ENCODE measurements around the gene TASP1.
"Not testable (repeated sequence)": the region's sequence is repeated elsewhere in the genome, so short reads cannot be mapped to it uniquely, and the experiment has no call there.

TASP1 gene

DNA sequence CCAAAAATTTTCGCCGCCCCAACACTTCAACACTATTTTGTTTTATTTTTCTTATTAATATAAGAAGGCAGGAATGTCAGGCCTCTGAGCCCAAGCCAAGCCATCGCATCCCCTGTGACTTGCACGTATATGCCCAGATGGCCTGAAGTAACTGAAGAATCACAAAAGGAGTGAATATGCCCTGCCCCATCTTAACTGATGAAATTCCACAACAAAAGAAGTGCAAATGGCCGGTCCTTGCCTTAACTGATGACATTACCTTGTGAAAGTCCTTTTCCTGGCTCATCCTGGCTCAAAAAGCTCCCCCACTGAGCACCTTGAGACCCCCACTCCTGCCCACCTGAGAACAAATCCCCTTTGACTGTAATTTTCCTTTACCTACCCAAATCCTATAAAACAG lies 276.6 kb downstream of the TASP1 start:
- H3K4me1 ChIP-seq (ENCODE audit: control insufficient read depth in 1 of 2, insufficient read depth in 2 of 2, low read length in 2 of 2); H3K36me3 ChIP-seq (ENCODE audit: control insufficient read depth in 1 of 2, insufficient read depth in 2 of 2, low read length in 2 of 2); H3K4me3 ChIP-seq (ENCODE audit: low read depth in 1 of 2, low read length in 2 of 2); H3K27me3 ChIP-seq (ENCODE audit: control insufficient read depth in 1 of 2, insufficient read depth in 2 of 2, low read length in 2 of 2); H3K27ac ChIP-seq (ENCODE audit: low read depth, low read length); H3K9ac ChIP-seq (ENCODE audit: low read depth in 1 of 2, low read length in 2 of 2); H3K9me3 ChIP-seq (ENCODE audit: control insufficient read depth in 1 of 2, low read length in 2 of 2): not testable (repeated sequence)

DNA sequence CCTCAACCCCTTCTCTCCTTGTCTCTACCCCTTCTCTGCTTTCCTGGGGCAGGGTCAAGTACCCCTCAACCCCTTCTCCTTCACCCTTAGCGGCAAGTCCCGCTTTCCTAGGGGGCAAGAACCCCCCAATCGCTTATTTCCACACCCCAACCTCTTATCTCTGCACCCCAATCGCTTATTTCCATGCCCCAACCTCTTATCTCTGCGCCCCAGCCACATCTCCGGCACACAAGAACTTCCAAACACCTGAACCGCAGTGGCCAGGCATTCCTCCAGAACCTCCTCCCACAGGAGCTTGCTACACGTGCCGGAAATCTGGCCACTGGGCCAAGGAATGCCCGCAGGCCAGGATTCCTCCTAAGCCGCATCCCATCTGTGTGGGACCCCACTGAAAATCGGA lies 279.8 kb downstream of the TASP1 start:
- H3K27me3 ChIP-seq (ENCODE audit: control insufficient read depth in 1 of 2, insufficient read depth in 2 of 2, low read length in 2 of 2); H3K4me1 ChIP-seq (ENCODE audit: control insufficient read depth in 1 of 2, insufficient read depth in 2 of 2, low read length in 2 of 2); H3K9me3 ChIP-seq (ENCODE audit: control insufficient read depth in 1 of 2, low read length in 2 of 2): not testable (repeated sequence)

DNA sequence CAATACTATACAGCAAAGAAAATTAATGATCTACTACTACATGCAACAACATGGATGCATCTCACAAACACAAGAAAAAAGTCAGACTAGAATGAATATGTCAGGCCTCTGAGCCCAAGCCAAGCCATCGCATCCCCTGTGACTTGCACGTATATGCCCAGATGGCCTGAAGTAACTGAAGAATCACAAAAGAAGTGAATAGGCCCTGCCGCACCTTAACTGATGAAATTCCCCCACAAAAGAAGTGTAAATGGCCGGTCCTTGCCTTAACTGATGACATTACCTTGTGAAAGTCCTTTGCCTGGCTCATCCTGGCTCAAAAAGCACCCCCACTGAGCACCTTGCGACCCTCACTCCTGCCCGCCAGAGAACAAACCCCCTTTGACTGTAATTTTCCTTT lies 280.9 kb downstream of the TASP1 start:
- H3K9ac ChIP-seq (ENCODE audit: low read depth in 1 of 2, low read length in 2 of 2); H3K4me3 ChIP-seq (ENCODE audit: low read depth in 1 of 2, low read length in 2 of 2); H3K9me3 ChIP-seq (ENCODE audit: control insufficient read depth in 1 of 2, low read length in 2 of 2): not testable (repeated sequence)

More for the DNA sequence above, 279.8 kb downstream of the TASP1 start:
- not testable (repeated sequence) for H3K4me3 ChIP-seq (ENCODE audit: low read depth in 1 of 2, low read length in 2 of 2); H3K9ac ChIP-seq (ENCODE audit: low read depth in 1 of 2, low read length in 2 of 2); H3K36me3 ChIP-seq (ENCODE audit: control insufficient read depth in 1 of 2, insufficient read depth in 2 of 2, low read length in 2 of 2); H3K27ac ChIP-seq (ENCODE audit: low read depth, low read length)

GRCh38 chr20:13356591-13356990 lies 282.1 kb downstream of the TASP1 start:
- H3K27me3 ChIP-seq (ENCODE audit: control insufficient read depth in 1 of 2, insufficient read depth in 2 of 2, low read length in 2 of 2): no peaks in the 10 kb centered on the region

More for the DNA sequence above, 280.9 kb downstream of the TASP1 start:
- H3K36me3 ChIP-seq (ENCODE audit: control insufficient read depth in 1 of 2, insufficient read depth in 2 of 2, low read length in 2 of 2); H3K4me1 ChIP-seq (ENCODE audit: control insufficient read depth in 1 of 2, insufficient read depth in 2 of 2, low read length in 2 of 2); H3K27ac ChIP-seq (ENCODE audit: low read depth, low read length); H3K27me3 ChIP-seq (ENCODE audit: control insufficient read depth in 1 of 2, insufficient read depth in 2 of 2, low read length in 2 of 2): not testable (repeated sequence)

DNA sequence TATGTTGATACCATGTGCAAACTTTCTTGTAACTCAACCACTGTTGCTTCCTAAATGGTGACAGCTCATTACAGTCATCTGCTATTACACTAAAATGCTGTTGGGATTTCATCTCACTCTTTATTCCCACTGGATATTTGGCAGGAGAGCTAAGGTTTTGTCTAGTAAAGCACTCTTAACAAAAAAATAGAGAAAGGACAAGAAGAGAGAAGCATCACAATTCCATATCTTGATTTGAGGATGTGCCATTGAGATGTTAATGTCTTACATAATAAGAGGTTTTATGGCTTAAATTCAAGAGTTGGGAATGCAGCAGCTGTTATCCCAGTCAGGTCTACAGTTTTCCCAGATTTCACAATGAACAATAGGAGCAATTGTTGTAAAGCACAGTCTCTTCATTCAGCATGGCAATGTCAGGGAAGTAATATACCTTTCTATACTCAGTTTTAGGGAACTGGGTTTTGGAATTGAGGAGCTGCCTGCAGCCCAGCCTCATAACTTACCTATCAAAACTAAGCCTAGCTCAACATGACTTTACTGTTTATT lies 282.7 kb downstream of the TASP1 start:
- no peaks in the 10 kb centered on the region for H3K4me1 ChIP-seq (ENCODE audit: control insufficient read depth in 1 of 2, insufficient read depth in 2 of 2, low read length in 2 of 2)
- H3K9me3 ChIP-seq (ENCODE audit: control insufficient read depth in 1 of 2, low read length in 2 of 2): no peaks in the 10 kb centered on the region
- H3K4me3 ChIP-seq (ENCODE audit: low read depth in 1 of 2, low read length in 2 of 2): no peak overlapping the region
- H3K36me3 ChIP-seq (ENCODE audit: control insufficient read depth in 1 of 2, insufficient read depth in 2 of 2, low read length in 2 of 2): no peaks in the 10 kb centered on the region
- no peaks in the 10 kb centered on the region for H3K27me3 ChIP-seq (ENCODE audit: control insufficient read depth in 1 of 2, insufficient read depth in 2 of 2, low read length in 2 of 2)
- H3K9ac ChIP-seq (ENCODE audit: low read depth in 1 of 2, low read length in 2 of 2): no peak overlapping the region
- H3K27ac ChIP-seq (ENCODE audit: low read depth, low read length): no peak overlapping the region

More at GRCh38 chr20:13356591-13356990, 282.1 kb downstream of the TASP1 start:
- no peak overlapping the region for H3K9ac ChIP-seq (ENCODE audit: low read depth in 1 of 2, low read length in 2 of 2)
- H3K36me3 ChIP-seq (ENCODE audit: control insufficient read depth in 1 of 2, insufficient read depth in 2 of 2, low read length in 2 of 2): no peaks in the 10 kb centered on the region
- no peaks in the 10 kb centered on the region for H3K4me1 ChIP-seq (ENCODE audit: control insufficient read depth in 1 of 2, insufficient read depth in 2 of 2, low read length in 2 of 2)
- no peaks in the 10 kb centered on the region for H3K9me3 ChIP-seq (ENCODE audit: control insufficient read depth in 1 of 2, low read length in 2 of 2)
- H3K27ac ChIP-seq (ENCODE audit: low read depth, low read length): no peak overlapping the region
- H3K4me3 ChIP-seq (ENCODE audit: low read depth in 1 of 2, low read length in 2 of 2): no peak overlapping the region

- Histone ChIP-seq H3K4me3 (ENCODE audit: low read depth in 1 of 2, low read length in 2 of 2) (no peak overlapping the region), H3K9me3 (ENCODE audit: control insufficient read depth in 1 of 2, low read length in 2 of 2) (no peaks in the 10 kb centered on the region), H3K4me1 (ENCODE audit: control insufficient read depth in 1 of 2, insufficient read depth in 2 of 2, low read length in 2 of 2) (no peaks in the 10 kb centered on the region), H3K27me3 (ENCODE audit: control insufficient read depth in 1 of 2, insufficient read depth in 2 of 2, low read length in 2 of 2) (no peaks in the 10 kb centered on the region), H3K27ac (ENCODE audit: low read depth, low read length) (no peak overlapping the region), H3K9ac (ENCODE audit: low read depth in 1 of 2, low read length in 2 of 2) (no peak overlapping the region), H3K36me3 (ENCODE audit: control insufficient read depth in 1 of 2, insufficient read depth in 2 of 2, low read length in 2 of 2) (no peaks in the 10 kb centered on the region)
Measured at GRCh38 chr20:13355411-13355810, 283.3 kb downstream of the TASP1 start.

- no peak overlapping the region for H3K27ac ChIP-seq (ENCODE audit: low read depth, low read length)
- no peaks in the 10 kb centered on the region for H3K4me1 ChIP-seq (ENCODE audit: control insufficient read depth in 1 of 2, insufficient read depth in 2 of 2, low read length in 2 of 2)
- H3K9ac ChIP-seq (ENCODE audit: low read depth in 1 of 2, low read length in 2 of 2): no peak overlapping the region
- H3K36me3 ChIP-seq (ENCODE audit: control insufficient read depth in 1 of 2, insufficient read depth in 2 of 2, low read length in 2 of 2): no peaks in the 10 kb centered on the region
- no peaks in the 10 kb centered on the region for H3K27me3 ChIP-seq (ENCODE audit: control insufficient read depth in 1 of 2, insufficient read depth in 2 of 2, low read length in 2 of 2)
- no peak overlapping the region for H3K4me3 ChIP-seq (ENCODE audit: low read depth in 1 of 2, low read length in 2 of 2)
- H3K9me3 ChIP-seq (ENCODE audit: control insufficient read depth in 1 of 2, low read length in 2 of 2): no peaks in the 10 kb centered on the region
Measured at GRCh38 chr20:13353261-13353945, 285.3 kb downstream of the TASP1 start.

DNA sequence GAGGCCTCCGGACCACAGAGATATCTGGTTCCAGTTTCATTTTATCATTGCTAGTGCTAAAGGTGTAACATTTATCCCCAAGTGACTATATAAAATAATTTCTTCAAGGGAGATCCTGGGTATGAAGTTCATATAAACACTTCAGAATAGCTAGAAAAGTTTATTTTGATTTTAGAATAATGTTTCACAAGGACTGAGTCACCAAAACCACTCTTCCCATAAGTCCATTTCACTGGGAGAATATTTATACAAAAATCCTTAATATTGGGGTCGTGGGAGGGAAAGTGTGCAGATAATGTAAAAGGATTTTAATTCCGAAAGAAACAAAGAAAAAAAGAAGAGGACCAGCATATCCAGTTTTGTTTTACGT lies 289.5 kb downstream of the TASP1 start:
- Histone ChIP-seq H3K4me1 (ENCODE audit: control insufficient read depth in 1 of 2, insufficient read depth in 2 of 2, low read length in 2 of 2) (no peaks in the 10 kb centered on the region), H3K9ac (ENCODE audit: low read depth in 1 of 2, low read length in 2 of 2) (no peak overlapping the region), H3K9me3 (ENCODE audit: control insufficient read depth in 1 of 2, low read length in 2 of 2) (no peaks in the 10 kb centered on the region), H3K4me3 (ENCODE audit: low read depth in 1 of 2, low read length in 2 of 2) (no peak overlapping the region), H3K27me3 (ENCODE audit: control insufficient read depth in 1 of 2, insufficient read depth in 2 of 2, low read length in 2 of 2) (no peaks in the 10 kb centered on the region), H3K27ac (ENCODE audit: low read depth, low read length) (no peak overlapping the region), H3K36me3 (ENCODE audit: control insufficient read depth in 1 of 2, insufficient read depth in 2 of 2, low read length in 2 of 2) (no peaks in the 10 kb centered on the region)

DNA sequence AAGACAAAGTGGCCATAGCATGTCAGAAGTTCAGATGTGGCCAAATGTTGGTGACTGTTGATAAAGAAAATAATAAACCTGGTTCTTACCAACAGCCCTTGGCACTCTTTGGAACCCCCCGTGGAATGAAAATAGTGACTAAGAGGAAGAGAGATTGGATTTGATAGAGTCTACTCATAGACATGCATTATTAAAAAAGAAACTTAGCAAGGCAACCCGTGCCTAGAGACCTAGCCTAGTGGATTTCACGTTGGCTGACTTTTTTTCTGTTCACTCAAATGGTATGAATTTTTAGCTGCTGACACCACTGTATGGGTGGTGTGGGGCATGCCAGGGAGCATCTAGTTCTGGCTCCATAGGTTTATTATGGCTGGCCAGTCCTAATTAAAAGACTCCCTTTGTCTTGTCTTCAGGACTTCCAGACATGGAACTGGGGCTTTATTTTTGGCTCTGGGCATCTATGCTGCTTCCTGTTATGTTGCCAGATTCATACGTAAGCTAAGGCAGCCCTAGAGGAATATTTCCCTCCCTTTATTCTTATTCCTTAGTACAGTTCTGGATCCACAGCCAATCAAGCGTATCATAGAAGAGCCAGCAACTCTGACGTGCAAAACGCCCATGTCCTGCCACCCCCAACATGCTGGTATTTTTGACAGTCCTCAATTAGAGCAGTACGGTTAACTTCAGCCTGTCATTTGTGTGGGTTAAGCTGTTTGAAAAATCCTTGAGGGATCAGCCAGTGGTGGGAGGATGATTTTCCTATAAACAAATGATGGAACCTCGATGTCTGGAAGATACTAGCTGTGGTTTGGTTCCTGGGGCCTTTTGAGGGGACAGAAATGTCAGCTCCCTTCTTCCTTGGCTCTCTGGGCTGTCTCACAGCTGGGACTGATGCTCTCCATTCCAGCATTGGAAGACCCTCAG lies 290.2 kb downstream of the TASP1 start:
- Histone ChIP-seq H3K4me1 (ENCODE audit: control insufficient read depth in 1 of 2, insufficient read depth in 2 of 2, low read length in 2 of 2) (no peaks in the 10 kb centered on the region), H3K27ac (ENCODE audit: low read depth, low read length) (no peak overlapping the region), H3K4me3 (ENCODE audit: low read depth in 1 of 2, low read length in 2 of 2) (no peak overlapping the region), H3K9me3 (ENCODE audit: control insufficient read depth in 1 of 2, low read length in 2 of 2) (no peaks in the 10 kb centered on the region), H3K27me3 (ENCODE audit: control insufficient read depth in 1 of 2, insufficient read depth in 2 of 2, low read length in 2 of 2) (no peaks in the 10 kb centered on the region), H3K9ac (ENCODE audit: low read depth in 1 of 2, low read length in 2 of 2) (no peak overlapping the region), H3K36me3 (ENCODE audit: control insufficient read depth in 1 of 2, insufficient read depth in 2 of 2, low read length in 2 of 2) (no peaks in the 10 kb centered on the region)

DNA sequence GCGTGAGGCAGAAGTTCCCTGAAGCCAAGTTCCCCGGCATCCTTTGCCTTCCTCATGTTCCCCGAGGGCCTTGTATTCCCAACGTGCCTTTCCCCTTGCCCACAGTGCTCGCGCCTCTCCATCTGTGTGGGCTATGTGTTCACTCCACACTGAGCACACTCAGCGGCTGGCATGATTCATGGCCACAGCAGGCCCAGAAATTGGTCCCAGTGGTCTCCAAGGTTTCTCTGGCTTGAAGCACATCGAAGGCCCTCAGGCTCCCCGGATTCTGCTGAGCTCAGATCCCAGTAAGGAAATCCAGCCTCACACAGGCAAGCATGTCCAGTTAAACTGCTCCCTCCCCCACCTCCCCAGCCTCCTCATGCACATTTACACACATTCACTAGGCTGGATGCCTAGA lies 294.1 kb downstream of the TASP1 start:
- no peak overlapping the region for H3K27ac ChIP-seq (ENCODE audit: low read depth, low read length)
- H3K4me3 ChIP-seq (ENCODE audit: low read depth in 1 of 2, low read length in 2 of 2): no peak overlapping the region
- H3K36me3 ChIP-seq (ENCODE audit: control insufficient read depth in 1 of 2, insufficient read depth in 2 of 2, low read length in 2 of 2): no peaks in the 10 kb centered on the region
- H3K4me1 ChIP-seq (ENCODE audit: control insufficient read depth in 1 of 2, insufficient read depth in 2 of 2, low read length in 2 of 2): no peaks in the 10 kb centered on the region
- no peak overlapping the region for H3K9ac ChIP-seq (ENCODE audit: low read depth in 1 of 2, low read length in 2 of 2)
- no peaks in the 10 kb centered on the region for H3K27me3 ChIP-seq (ENCODE audit: control insufficient read depth in 1 of 2, insufficient read depth in 2 of 2, low read length in 2 of 2)
- no peaks in the 10 kb centered on the region for H3K9me3 ChIP-seq (ENCODE audit: control insufficient read depth in 1 of 2, low read length in 2 of 2)
